Tibial nerve (tissue), 4 donors: ENCODE measurements around the gene PFKM. TPM values are rescaled to one million over a fixed set of nuclear protein-coding genes. Genes with fewer than 3 reads are reported as not detected.

ENCODE experiments used
- DNase-seq, 2 donors: peaks; one replicate each; pipeline ENCODE4 v3.0.0-alpha.2; 2019; ENCODE audit warnings: low spot score in 2 of 2
- H3K27ac ChIP-seq, 4 donors: fragments of 200-600 bp; sonication (generic) in 3 of 4; one replicate each; pipeline ENCODE4 v1.5.1; 2017 to 2019; ENCODE audit warnings: mild to moderate bottlenecking in 1 of 4
- H3K27me3 ChIP-seq, 2 donors: fragments of 200-600 bp; sonication (generic) in 1 of 2; one replicate each; pipeline versions ENCODE4 v1.5.1 to v1.6.0; 2017 to 2019
- H3K36me3 ChIP-seq, 3 donors: fragments of 200-600 bp; sonication (generic); one replicate each; pipeline ENCODE4 v1.5.1; 2018 to 2019
- H3K4me1 ChIP-seq, 4 donors: fragments of 200-600 bp; sonication (generic) in 3 of 4; one replicate each; pipeline ENCODE4 v1.5.1; 2017 to 2019
- H3K4me3 ChIP-seq, 4 donors: fragments of 200-600 bp; sonication (generic) in 3 of 4; one replicate each; pipeline ENCODE4 v1.5.1; 2017 to 2019; ENCODE audit warnings: mild to moderate bottlenecking in 1 of 4, moderate library complexity in 1 of 4
- H3K9me3 ChIP-seq, 4 donors: fragments of 200-600 bp; sonication (generic) in 3 of 4; one replicate each; pipeline ENCODE4 v1.5.1; 2017 to 2019
- EP300 ChIP-seq, 2 donors: sonication (generic); formaldehyde crosslinking; IDR thresholded peaks; one replicate each; pipeline ENCODE4 v1.6.1; 2017; ENCODE audit warnings: antibody characterized with exemption in 2 of 2, mild to moderate bottlenecking in 1 of 2
- POLR2A ChIP-seq, 2 donors: fragments of 450-650 bp; IDR thresholded peaks; one replicate each; pipeline ENCODE4 v1.6.1; 2017; ENCODE audit warnings: antibody characterized with exemption in 2 of 2, mild to moderate bottlenecking in 2 of 2, moderate library complexity in 2 of 2
- WGBS, 2 donors: methylation state at CpG; one replicate each; pipeline ENCODE4 v1.1.5; 2018; 5-methylcytosine and 5-hydroxymethylcytosine counted together
- total RNA-seq, 4 donors: library from RNA; depleted of rRNA; stranded (reverse); fragments of >200 nt; gene quantifications; one replicate each; pipeline ENCODE4 v1.1.0, GENCODE V29; 2016
- TF ChIP-seq, protein P1 (sequence below), 5 experiments: fragments of 200-600 bp in 3 of 5; fragments of 450-650 bp in 2 of 5; sonication (generic) in 3 of 5; IDR thresholded peaks; one replicate each; pipeline ENCODE4 v1.5.1; 2016 to 2019; ENCODE audit warnings: antibody characterized with exemption in 5 of 5, mild to moderate bottlenecking in 3 of 5, moderate library complexity in 2 of 5

PFKM gene
- total RNA-seq, 4 donors from 2014 or later: 37.5 to 51.1 (median 47.4) TPM

DNA sequence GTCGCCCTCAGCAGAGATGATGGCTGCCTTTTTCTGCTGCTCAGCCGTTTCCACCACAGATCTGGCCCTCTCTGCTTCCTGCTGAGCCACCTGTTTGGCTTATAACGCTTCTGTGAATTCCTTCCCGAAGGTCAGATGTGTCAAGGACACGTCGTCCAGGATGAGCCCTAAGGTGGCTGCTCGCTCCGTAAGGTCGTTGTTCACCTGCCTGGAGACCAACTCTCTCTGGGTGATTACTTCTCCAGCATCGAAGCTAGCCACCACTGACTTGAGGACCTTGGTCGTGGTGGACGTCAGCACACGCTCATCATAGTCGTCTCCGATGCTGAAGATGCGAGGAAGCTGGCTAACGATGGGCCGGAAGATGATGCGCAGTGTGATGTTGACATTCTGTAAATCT lies 49.8 kb downstream of the PFKM start:
- DNase-seq: no peak
- Histone ChIP-seq H3K4me1 (peaks cover 0 to under 1% (median 0%) of the 10 kb centered on the region in 4 donors), H3K9me3 (no peaks in the 10 kb centered on the region), H3K27ac (no peak overlapping the region), H3K27me3 (no peaks in the 10 kb centered on the region), H3K4me3 (no peak overlapping the region), H3K36me3 (no peaks in the 10 kb centered on the region)
- 90 to 93% methylated on average over 18 to 19 of the region's 19 CpGs for WGBS, 2 donors
- TF ChIP-seq POLR2A (IDR thresholded peaks at IDR 0.05) (no peak), EP300 (IDR thresholded peaks at IDR 0.05) (no peak)
- TF ChIP-seq, protein P1, sequence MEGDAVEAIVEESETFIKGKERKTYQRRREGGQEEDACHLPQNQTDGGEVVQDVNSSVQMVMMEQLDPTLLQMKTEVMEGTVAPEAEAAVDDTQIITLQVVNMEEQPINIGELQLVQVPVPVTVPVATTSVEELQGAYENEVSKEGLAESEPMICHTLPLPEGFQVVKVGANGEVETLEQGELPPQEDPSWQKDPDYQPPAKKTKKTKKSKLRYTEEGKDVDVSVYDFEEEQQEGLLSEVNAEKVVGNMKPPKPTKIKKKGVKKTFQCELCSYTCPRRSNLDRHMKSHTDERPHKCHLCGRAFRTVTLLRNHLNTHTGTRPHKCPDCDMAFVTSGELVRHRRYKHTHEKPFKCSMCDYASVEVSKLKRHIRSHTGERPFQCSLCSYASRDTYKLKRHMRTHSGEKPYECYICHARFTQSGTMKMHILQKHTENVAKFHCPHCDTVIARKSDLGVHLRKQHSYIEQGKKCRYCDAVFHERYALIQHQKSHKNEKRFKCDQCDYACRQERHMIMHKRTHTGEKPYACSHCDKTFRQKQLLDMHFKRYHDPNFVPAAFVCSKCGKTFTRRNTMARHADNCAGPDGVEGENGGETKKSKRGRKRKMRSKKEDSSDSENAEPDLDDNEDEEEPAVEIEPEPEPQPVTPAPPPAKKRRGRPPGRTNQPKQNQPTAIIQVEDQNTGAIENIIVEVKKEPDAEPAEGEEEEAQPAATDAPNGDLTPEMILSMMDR (IDR thresholded peaks at IDR 0.05): no peak

DNA sequence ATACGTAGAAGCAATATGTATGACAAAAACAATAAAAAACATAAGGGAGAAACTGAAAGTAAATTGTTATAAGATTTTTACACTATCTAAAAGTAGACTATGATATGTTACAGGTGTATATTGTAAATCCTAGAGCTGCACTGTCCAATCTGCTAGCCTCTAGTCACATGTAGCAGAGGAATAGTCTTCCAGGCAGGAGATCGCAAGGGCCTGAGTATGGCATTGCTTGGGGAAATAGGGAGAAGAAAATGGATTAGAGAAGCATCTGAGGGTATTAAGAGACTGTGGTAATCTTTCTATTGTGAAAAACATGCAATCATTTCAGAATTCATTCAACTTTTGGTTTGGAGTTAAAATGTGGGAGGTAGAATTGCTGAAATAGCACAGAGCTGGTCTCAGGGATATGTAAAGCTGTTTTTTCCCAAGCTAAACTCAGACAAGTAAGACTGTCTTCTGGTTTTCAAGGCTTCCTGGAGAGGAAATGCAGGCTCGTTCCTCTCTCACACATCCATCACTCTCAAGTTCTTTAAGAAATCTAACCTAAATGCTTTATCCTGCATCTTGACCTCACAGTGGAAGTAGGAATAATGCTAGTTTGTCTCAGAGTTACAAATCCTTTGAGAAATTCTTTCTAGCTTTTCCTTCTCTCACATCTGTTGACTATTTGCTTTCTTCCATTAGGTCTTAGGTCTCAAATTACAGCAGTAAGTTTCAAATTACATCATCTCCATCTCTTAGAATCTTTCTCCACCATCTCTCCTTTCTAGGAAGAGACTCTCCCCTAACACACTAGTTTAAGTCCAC lies 56.7 kb downstream of the PFKM start:
- WGBS, 2 donors: 54 to 57% methylated on average over 3 of the region's 3 CpGs
- Histone ChIP-seq H3K27ac (no peak overlapping the region), H3K36me3 (no peaks in the 10 kb centered on the region), H3K9me3 (no peaks in the 10 kb centered on the region), H3K27me3 (peaks cover 0 to 7% of the 10 kb centered on the region in 2 donors), H3K4me1 (peaks cover 0 to 4% (median 0%) of the 10 kb centered on the region in 4 donors), H3K4me3 (no peak overlapping the region)
- TF ChIP-seq EP300 (IDR thresholded peaks at IDR 0.05) (no peak), POLR2A (IDR thresholded peaks at IDR 0.05) (no peak)
- TF ChIP-seq, protein P1 (IDR thresholded peaks at IDR 0.05): no peak
- DNase-seq: no peak

DNA sequence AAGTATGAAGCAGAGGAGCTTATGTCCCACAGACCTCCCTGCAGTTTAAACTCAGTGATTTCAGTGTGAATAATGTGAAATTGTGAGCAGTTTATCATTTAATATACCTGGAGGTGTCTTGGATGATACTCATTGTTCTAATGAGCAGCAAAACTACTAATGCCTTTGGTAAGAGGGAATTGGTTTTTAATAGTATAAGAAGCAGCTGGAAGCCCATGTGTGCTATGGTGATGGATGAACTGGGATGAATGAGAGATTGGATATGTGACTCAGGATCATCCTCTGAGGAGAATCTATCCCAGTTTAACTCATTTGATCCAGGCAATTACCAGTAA lies 57.2 kb downstream of the PFKM start:
- no peak for TF ChIP-seq POLR2A (IDR thresholded peaks at IDR 0.05)
- TF ChIP-seq EP300 (IDR thresholded peaks at IDR 0.05): no peak
- TF ChIP-seq, protein P1 (IDR thresholded peaks at IDR 0.05): no peak
- Histone ChIP-seq H3K9me3 (no peaks in the 10 kb centered on the region), H3K36me3 (no peaks in the 10 kb centered on the region), H3K4me3 (no peak overlapping the region), H3K4me1 (peaks cover 0 to 4% (median 0%) of the 10 kb centered on the region in 4 donors), H3K27me3 (peaks cover 0 to 7% of the 10 kb centered on the region in 2 donors), H3K27ac (no peak overlapping the region)
- DNase-seq: no peak

DNA sequence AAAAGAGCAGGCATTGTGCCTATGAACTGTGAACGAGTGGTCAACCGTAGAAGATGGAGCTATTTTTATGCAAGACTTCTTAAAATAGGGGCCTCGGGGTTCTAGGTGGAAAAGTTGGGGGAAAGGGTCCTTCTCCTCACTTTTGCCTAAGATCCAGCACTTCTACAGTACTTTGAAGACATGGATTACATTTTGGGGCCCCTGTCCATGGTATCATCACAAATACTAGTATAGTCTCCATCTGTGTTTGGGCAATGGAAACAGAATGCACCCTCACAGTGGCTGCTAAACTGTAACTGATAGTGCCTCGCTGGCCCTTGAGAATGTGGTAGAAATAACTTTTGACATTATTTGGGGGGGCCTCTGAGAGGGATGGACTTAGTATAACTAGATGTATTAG lies 58.8 kb downstream of the PFKM start:
- Histone ChIP-seq H3K27ac (no peak overlapping the region), H3K4me1 (peaks cover 0 to 13% (median 0%) of the 10 kb centered on the region in 4 donors), H3K4me3 (no peak overlapping the region), H3K27me3 (peaks cover 0 to 17% of the 10 kb centered on the region in 2 donors), H3K36me3 (no peaks in the 10 kb centered on the region), H3K9me3 (no peaks in the 10 kb centered on the region)
- DNase-seq: no peak
- no peak for TF ChIP-seq EP300 (IDR thresholded peaks at IDR 0.05)
- TF ChIP-seq POLR2A (IDR thresholded peaks at IDR 0.05): no peak
- TF ChIP-seq, protein P1 (IDR thresholded peaks at IDR 0.05): no peak
- 51 to 70% methylated on average over 4 of the region's 4 CpGs for WGBS, 2 donors

DNA sequence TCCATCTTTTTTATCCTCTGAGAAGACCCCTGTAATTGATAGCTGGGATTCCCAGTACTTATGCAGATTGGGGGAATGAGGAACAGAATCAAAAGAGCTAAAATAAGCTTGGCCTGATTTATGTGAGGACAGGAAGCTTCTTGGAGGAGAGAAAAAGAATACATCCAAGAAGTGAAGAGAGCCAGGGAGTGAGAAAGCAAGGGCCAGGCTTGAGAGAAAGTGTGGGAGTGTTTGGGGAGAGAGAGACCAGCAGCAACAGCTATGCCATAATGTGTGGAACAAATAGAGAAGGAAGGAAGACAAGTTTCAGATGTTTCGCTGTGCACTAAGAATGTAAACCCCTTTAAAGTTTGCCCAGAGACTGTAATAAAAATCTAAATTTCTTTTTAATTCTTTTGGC lies 60.3 kb downstream of the PFKM start:
- 83 to 85% methylated on average over 1 of the region's 1 CpG for WGBS, 2 donors
- H3K27me3 ChIP-seq: peaks cover 0 to 31% of the 10 kb centered on the region in 2 donors
- no peak overlapping the region for H3K4me3 ChIP-seq

More for the DNA sequence above, 60.3 kb downstream of the PFKM start:
- no peak for DNase-seq
- peaks cover 0 to 24% (median 4%) of the 10 kb centered on the region in 4 donors for H3K4me1 ChIP-seq
- TF ChIP-seq, protein P1 (IDR thresholded peaks at IDR 0.05): no peak
- no peak overlapping the region for H3K27ac ChIP-seq
- H3K9me3 ChIP-seq: no peaks in the 10 kb centered on the region
- no peaks in the 10 kb centered on the region for H3K36me3 ChIP-seq
